Inferior parietal cortex (tissue), 1 donor: Measurements from ENCODE around the gene DDX10.
"Not testable (repeated sequence)": the region's sequence is repeated elsewhere in the genome, so short reads cannot be mapped to it uniquely, and the experiment has no call there.

ENCODE experiments used
- DNase-seq: peaks from one replicate; pipeline ENCODE4 v3.0.0-alpha.2; 2016; ENCODE audit errors: extremely low spot score

DDX10 gene

DNA sequence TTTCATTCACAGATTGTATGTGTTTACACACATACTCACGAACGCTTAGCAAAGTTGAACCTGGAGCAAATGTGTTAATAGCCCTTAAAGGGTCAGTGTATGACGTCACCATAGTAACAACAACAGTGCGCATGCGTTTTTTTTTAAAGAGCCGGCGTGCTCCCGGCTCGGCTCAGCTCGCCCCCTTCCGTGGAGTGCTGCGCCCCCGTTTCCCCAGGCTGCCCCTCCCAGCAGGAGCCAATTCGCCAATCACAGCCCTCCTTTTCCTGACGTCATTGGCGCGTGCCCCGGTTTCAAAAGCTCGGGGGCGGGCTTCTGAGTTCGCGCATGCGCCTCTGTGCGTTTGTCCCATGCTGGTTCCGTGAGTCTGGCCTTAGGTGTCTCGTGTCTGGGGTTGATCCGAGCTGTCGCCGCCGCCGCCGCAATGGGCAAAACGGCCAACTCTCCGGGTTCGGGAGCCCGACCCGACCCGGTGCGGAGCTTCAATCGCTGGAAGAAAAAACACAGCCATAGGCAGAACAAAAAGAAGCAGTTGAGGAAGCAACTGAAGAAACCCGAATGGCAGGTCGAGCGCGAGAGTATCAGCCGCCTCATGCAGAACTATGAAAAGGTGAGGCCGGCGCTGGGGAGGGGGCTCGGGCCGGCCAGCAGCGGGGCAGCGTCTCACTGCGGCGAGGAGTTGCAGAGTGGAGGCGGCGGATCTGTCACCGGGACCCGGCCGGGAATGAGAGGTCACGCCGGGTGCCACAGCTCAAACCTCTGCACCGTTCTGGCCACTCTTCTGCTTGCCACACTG lies at the start of gene DDX10:
TSS of gene DDX10 (plus strand) at position 340 of the 796 bp plus-strand sequence. CDS start at position 425, 85 bp downstream.
- DNase-seq, result peak; percentile 99

DNA sequence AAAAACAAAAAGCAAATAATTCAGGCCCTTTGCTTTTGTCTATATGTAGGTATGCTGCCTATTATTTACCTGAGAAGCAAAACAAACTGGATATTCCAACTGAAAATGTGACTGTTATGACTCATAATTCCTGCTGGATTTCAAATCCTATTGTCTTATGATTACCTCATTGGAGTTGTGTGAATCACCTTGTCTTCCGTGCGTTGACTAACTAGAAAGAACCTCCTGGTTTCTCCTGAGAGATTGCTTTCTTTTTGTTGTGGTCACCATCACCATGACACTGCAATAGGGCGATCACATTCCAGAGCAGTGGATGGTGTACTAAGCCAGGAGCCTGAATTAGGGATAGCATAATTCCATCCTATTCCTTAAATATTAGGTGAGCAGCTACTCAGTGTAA lies 48.3 kb upstream of the DDX10 start:
- no peak for DNase-seq

DNA sequence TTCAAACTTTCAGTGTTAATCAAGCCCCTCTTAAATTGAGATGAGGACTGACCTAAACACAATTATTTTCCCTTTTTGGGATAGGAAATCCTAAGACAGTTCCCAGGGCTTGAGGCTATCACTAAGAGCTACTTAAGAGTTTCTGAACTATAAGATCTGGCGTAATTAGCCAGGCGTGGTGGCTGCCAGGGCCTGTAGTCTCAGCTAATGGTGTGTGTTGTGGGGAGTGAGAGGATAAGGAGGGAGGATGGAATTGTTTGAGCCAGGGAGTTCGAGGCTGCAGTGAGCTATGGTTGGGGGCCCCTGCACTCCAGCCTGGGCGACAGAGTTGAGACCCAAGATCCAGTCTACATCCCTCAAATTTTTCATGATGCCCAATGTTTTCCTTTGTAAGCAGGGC lies 47.8 kb upstream of the DDX10 start:
- DNase-seq, result no peak

DNA sequence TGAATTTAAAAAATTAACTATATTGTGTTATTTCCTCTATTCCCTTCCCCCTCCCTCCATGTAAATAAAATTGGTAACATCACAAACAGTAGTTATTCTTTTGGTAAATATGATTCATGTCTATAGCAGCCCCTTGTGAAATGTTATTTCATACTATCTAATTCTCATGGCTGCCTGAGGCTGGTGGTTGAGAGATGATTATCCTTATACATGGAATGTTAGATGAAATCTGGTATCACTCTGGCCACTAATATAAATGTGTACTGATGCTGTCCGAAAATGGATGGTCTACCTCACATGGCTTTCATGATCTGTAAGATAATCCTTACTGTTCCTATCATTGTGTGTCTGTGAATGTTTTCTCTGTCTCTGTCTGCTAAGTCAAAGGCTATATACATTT lies 46.3 kb upstream of the DDX10 start:
- DNase-seq, result no peak

DNA sequence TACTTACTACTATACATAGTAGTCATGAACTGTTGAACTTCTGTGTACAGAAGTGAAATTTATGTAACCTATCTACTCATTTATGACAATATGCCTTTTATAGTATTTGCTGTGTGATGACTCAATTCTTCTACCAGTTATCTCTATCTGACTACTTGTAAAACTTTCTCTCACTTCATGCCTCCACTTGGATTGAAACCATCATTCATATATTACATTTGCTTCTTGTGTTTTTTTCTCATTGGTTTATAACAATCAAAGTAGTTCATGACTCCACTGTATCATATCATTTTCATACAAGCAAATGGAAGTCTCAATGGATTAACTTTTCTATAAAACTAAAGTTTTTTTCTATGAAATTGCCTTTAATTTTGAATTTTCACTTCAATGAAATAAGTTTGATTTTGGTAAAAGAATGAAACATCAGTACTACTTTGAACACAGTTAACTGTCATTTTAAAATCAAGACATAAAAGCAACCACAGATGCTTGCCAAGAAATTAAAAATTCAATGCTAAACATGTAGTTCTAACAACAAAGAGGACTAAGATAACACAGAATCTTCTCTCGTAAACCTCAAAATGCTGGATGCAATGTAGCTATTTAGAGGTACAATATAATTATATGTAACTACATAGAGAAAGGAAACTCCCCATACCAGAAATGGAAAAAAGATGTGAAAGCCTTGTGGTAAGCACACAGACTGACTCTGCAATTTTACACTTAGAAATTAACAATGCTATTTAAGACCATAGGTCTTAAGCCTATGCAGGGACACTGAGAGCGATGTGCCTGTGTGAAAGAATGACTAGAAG lies 43.7 kb upstream of the DDX10 start:
- DNase-seq, result no peak

DNA sequence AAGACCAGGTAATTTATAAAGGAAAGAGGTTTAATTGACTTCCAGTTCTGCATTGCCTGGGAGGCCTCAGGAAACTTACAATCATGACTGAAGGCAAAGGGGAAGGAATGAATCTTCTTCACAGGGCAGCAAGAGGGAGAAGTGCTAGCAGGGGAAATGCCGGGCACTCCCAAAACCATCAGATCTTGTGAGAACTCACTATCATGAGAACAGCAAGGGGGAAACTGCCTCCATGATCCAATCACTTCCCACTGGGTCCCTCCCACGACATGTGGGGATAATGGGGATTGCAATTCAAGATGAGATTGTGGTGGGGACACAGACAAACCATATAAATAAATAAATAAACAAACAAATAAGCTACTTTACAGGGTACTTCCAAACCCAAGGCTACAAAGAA lies 42.5 kb upstream of the DDX10 start:
- no peak for DNase-seq

DNA sequence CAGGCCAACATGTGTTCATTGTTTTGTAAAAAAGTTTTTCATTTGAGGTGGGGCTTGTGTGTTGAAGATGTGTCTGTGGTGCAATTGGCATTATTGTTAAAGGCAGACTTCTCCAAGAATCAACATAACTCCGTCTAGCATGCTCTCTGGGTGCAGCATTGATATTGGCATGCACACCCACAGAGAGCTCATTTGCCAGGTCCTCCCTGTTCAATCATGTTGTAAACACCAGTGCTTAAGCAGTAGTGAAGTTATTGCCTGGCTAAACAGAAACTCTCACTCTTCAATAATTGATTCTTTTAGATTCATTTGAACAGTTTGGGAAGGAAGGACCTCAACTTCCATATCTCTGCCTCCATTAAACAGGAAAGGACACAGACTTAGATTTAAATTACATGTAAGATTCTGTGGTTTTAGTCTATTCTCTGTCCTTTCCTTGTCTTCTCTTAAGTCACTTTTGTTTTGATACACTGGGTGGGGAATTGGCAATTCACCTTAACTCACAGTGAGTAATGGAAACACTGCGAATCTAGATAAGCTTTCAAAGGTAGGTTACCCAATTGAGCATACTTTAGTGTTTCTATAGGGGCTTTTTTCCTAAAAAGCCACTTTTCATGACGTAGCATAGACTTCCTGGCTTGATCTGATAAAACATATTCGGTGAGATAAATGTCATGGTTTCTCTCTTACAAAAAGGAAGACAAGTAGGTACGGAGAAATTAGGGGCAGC lies 40.5 kb upstream of the DDX10 start:
- DNase-seq, result no peak

DNA sequence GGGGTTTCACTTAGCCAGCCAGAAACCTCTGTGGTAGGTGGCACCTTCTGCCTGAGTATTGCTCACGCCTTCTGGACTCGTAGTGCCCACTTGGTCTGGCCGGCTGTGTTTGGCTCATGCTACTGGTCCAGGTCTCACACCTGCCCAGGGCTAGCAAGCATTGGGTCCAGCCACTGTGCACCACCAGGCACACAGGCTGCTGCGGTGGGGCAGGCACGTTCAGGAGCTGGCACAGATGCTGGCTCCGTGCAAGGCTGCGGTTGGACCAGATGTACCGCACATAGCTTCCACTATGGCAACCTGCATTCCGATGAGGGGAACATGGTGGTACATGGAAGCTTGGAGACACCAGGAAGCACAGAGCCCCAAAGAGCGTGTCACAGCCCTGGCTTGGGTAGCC lies 36.5 kb upstream of the DDX10 start:
- DNase-seq, result no peak

DNA sequence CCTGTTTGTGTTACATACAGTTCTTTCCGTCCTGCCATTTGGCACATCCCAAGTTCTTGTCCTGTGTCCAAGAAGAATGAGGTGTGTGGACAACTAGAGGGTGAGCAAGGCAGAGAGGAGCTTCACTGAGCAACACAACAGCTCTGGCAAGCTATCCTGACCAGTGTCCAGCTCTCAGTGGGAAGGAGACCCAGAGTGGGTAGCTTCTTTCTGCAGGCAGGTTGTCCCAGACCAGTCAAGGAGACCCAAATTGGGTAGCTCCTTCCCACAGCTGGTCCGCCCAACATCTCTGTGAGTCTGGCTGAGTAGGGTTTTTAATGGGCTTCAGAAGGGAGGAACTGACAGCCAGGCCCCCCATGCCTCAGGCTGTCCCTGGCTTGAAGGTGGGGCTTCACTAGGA lies 36.1 kb upstream of the DDX10 start:
- no peak for DNase-seq

DNA sequence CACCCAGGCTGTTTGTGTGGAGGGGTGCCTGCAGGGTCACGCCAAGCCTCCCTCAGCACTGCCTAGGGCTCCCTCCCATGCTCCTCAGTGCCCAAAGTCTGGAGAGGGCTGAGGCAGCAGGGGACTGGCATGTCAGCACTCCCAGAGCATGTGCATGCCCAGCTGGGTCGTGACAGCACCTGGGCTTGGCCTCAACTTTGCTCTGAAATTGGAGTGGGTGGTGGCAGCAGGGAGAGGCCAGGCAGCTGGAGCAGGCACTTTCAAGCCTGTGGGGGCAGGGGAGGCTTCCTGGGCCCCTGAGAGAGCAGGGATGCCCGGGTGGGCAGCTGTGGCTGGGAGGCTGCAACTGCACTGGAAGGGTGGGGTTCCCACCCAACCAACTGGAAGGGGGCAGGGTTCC lies 35.6 kb upstream of the DDX10 start:
- DNase-seq, result no peak

DNA sequence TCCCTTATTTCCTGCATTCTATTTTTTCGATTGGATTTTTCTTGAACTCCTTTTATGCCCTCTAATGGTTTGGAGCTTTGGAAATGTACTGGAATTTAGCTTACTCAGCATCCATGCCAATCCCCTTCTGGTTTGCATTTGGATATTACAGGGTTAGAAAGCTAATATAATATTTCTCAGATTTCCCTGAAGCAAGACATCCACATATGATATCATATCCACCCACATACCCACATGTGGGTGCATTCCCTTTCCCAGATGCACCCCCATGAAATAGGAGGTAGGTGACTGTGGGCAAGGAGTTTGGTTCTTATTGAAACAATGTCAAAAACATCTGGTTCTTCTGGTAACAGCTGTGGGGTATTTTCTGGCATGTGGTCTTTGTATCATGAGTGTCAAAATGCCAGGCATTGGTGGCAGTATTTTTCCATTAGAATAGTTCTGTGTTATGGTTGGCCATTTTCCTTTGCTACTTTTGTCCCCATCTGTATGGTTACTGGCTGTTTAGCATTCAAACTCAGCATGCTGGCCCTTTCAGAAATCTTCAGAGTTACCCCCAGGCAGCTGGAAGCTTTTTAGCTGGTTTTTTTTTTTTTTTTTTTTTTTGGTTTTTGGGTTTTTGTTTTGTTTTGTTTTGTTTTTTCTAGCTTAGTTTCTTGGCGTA lies 32.7 kb upstream of the DDX10 start:
- DNase-seq, result no peak

DNA sequence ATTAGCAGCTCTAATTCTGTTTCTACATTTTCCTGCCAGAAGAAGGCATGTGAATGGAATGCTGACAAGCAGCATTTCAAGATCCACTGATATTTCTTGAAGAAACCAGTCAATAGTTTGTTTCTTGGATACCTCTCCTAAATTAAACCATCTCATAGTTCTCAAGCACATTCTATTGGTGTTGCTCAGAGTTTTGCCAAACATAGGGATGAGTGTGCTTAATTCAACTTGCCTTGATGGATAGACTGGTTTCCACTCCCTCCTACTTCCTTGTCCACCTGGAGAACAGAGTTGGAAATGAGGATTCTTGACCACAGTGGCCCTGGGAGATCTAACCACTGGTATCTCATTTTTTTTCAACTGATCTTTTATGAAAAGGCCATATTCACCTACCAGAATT lies 29.8 kb upstream of the DDX10 start:
- DNase-seq, result no peak

DNA sequence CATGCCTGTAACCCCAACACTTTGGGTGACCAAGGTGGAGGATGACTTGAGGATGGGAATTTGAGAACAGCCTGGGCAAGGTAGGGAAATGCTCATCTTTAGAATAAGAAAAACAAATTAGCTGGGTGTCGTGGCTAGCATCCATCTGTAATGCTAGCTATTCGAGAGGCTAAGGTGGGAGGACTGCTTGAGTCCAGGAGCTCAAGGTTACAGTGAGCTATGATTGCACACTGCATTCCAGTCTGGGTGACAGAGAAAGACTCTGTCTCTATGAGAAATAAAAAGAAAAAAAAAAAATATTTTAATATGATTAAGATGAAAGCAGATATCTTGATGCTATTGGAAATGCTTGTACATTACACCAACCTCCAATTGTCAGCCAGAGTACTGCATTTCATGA lies 28.6 kb upstream of the DDX10 start:
- DNase-seq, result no peak

DNA sequence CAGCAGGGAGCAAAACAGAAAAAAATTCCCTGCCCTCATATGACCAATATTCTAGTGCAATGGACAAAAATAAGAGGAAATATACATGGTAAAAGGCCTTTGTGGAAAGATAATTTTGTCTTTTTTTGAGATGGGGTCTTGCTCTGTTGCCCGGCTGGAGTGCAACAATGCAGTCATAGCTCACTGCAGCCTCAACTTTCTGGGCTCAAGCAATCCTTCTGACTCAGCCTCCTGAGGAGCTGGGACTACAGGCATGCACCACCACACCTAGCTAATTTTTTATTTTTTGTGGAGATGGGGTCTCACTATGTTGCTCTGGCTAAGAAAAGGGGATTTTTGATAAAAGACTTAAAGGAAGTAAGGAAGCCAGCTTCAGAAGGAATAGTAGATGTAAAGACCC lies 25.7 kb upstream of the DDX10 start:
- DNase-seq, result no peak

DNA sequence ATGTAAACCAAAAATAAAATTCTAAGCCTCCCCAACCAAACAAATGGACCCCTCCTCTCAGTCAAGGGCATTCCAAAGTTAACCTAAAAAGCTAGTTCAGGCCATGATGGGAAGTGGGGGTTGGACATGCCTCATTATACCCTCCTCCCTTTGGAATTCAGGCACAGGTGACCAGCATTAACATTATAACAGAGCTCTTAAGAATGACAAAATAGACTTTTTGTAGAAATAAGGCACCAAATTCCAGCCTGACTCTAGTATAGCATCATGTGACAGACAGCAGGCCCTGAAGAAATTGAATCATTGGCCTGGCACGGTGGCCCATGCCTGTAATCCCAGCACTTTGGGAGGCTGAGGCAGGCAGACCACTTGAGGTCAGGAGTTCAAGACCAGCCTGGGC lies 23.1 kb upstream of the DDX10 start:
- not testable (repeated sequence) for DNase-seq

DNA sequence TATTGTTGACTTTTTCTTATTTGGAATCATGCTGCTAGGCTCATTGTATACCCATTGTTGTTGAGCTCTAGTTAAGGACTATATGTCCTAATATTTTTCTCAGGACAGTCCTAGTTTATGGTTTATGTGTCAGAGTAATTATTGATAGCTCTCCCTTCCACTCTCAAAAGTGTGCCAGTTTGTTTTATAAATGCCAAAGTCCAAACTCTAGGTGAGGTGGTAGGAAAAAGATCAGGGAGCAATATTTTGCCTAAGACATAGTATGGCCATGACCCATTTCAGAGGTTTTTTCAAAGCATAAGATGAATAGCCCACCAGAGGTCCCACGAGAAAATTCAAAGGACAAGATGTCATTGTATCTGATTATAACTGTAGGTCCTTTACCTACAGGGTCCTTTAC lies 20.9 kb upstream of the DDX10 start:
- no peak for DNase-seq

DNA sequence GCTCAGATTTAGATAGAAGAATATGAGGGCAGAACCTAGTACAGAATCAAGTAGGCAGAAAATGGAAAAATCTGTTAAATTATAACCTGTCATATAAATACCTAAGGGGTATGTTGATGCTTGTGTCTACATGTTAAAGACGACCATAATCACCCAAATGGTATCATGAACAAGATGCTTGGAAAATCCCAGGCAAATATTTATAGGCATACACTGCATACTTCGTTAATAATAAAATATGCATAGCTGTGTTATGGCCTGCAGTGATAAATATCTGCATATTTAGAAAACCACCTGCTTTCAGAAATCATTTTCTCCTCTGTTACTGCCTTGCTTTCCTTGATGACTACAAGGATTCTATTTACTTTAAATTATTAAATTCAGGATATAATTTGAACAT lies 18.9 kb upstream of the DDX10 start:
- no peak for DNase-seq

DNA sequence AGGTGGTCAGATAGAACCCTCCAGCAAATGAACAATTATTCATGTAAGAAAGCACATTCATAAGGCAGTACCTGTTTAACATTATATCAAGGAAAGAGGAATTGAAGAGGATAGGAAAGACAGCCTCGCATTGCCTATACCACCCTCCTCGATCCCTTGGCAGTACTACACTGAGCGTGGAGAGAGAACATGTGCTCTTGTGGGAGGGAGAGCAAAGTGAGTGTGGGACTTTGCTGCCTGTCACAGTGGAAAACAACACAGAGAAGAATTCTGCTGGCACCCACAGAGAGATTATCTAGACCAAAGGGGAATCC lies 17.5 kb upstream of the DDX10 start:
- no peak for DNase-seq

DNA sequence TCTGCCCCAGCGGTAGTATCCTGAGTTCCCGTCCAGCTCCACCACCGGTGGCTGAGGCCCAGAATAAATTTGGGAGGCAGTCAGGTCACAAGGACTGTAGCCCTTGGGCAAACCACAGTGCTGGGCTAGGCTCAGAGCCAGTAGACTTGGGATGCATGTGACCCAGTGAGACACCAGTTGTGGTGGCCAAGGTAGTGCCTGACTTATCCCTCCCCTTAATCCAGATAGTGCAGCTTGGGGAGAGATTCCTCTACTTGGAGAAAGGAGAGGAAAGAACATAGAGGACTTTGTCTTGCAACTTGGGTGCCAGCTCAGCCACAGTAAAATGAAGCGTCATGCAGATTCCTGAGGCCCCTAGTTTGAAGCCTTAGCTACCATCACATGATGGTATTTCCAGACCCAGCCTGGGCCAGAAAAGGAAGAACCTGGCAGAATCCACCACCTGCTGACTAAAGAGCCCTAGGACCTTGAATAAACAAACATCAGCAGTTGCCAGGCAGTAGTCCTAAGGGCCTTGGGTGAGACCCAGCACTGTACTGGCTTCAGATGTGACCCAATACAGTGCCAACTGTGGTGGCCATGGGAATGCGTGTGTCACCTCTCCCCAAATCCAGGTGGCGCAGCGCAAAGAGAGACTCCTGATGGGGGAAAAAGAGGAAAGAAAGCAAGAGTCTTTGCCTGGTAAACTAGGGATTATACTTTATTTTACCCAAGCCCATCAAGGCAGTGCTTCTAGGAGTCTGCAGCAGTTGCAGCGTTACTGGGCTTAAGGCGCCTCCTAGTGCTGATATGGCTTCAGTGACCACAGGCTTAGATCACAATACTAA lies 17.0 kb upstream of the DDX10 start:
- DNase-seq, result peak; percentile 67

DNA sequence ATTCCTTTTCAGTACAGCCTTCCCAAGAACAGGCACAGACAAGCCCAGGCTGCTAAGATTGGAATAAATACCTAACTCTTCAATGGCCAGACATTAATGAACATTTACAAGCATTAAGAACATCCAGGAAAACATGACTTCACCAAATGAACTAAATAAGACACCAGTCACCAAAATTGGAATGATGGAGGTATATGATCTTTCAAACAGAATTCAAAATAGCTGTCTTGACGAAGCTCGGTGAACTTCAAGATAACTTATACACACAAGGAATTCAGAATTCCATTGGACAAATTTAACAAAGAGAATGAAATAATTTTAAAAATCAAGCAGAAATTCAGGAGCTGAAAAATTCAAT lies 16.4 kb upstream of the DDX10 start:
- no peak for DNase-seq

DNA sequence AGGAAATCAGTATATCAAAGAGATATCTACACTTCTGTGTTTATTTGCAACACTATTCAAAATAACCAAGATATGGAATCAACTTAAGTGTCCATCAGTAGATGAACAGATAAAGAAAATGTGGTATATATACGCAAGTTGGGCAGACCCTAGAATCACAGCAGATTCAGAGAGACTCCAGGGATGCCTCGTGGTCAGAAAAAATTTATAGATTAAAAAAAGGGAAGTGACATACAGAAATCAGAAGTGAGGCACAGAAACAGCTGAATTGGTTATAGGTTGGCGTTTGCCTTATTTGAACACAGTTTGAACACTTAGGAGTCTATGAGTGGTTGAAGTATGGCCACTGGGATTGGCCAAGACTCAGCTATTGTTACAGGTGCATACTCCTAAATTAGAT lies 10.8 kb upstream of the DDX10 start:
- not testable (repeated sequence) for DNase-seq
